ENCODE measurements around the gene COL26A1. TPM values are rescaled to one million over a fixed set of nuclear protein-coding genes. Genes with fewer than 3 reads are reported as not detected.

Gene COL26A1
- polyA plus RNA-seq, 1 donor (not counting 4 experiments of a cell fraction or from before 2014, with no cell fraction given) = not detected

- Histone ChIP-seq H3K27ac (ENCODE audit: control insufficient read depth, insufficient read depth, low read length) (no peak overlapping the region), H4K20me1 (ENCODE audit: control insufficient read depth, extremely low read depth, insufficient read depth, low read length) (no peaks in the 10 kb centered on the region), H3K4me3 (ENCODE audit: control insufficient read depth in 2 of 3, extremely low read depth in 1 of 3, insufficient read depth in 2 of 3, low read depth in 1 of 3, low read length in 3 of 3) (no peak overlapping the region), H3K9me1 (ENCODE audit: control insufficient read depth, extremely low read depth, insufficient read depth, low read length) (no peaks in the 10 kb centered on the region), H3K9me3 (ENCODE audit: control insufficient read depth, low read depth, low read length) (no peaks in the 10 kb centered on the region), H3K4me1 (ENCODE audit: control insufficient read depth, extremely low read depth, insufficient read depth, low read length) (no peaks in the 10 kb centered on the region), H2AFZ (ENCODE audit: control insufficient read depth, low read length) (no peak overlapping the region), H3K4me2 (ENCODE audit: control insufficient read depth, extremely low read depth, insufficient read depth, low read depth, low read length) (no peak overlapping the region), H3K9ac (ENCODE audit: control insufficient read depth, extremely low read depth, insufficient read depth, low read length) (no peak overlapping the region), H3K27me3 (ENCODE audit: control insufficient read depth, extremely low read depth, insufficient read depth, low read length) (peaks cover 4% of the 10 kb centered on the region), H3K79me2 (ENCODE audit: control insufficient read depth, insufficient read depth, low read length) (no peaks in the 10 kb centered on the region), H3K36me3 (ENCODE audit: control insufficient read depth in 2 of 2, extremely low read depth in 1 of 2, insufficient read depth in 2 of 2, low read length in 2 of 2) (no peaks in the 10 kb centered on the region)
- dilution Hi-C loops (cut with MboI; ENCODE audit: extremely low pct_ligation_motif_present, low sequenced_read_pairs) = no loop called here
- FAIRE-seq = no peak
- no peak for TF ChIP-seq CTCF (optimal IDR thresholded peaks at IDR 0.05 in 1 of 3, IDR thresholded peaks at IDR 0.05 in 1 of 3, conservative IDR thresholded peaks at IDR 0.05 in 1 of 3; ENCODE audit: extremely low read depth in 1 of 3, insufficient read depth in 2 of 3, low read length in 3 of 3)
- TF ChIP-seq EZH2 (IDR thresholded peaks at IDR 0.05; ENCODE audit: low read length) = no peak
- no peak for DNase-seq (ENCODE audit: low read depth, low spot score)
These were observed 226.4 kb downstream of the COL26A1 start for GRCh38 chr7:101589052-101589451.

- Histone ChIP-seq H3K27ac (ENCODE audit: control insufficient read depth, insufficient read depth, low read length) (no peak overlapping the region), H3K9ac (ENCODE audit: control insufficient read depth, extremely low read depth, insufficient read depth, low read length) (no peak overlapping the region)
These were observed 227.4 kb downstream of the COL26A1 start for GRCh38 chr7:101589976-101590662.

More at GRCh38 chr7:101589976-101590662, 227.4 kb downstream of the COL26A1 start:
- Histone ChIP-seq H2AFZ (ENCODE audit: control insufficient read depth, low read length) (no peak overlapping the region), H3K9me1 (ENCODE audit: control insufficient read depth, extremely low read depth, insufficient read depth, low read length) (no peaks in the 10 kb centered on the region), H3K9me3 (ENCODE audit: control insufficient read depth, low read depth, low read length) (no peaks in the 10 kb centered on the region), H3K4me1 (ENCODE audit: control insufficient read depth, extremely low read depth, insufficient read depth, low read length) (no peaks in the 10 kb centered on the region), H3K36me3 (ENCODE audit: control insufficient read depth in 2 of 2, extremely low read depth in 1 of 2, insufficient read depth in 2 of 2, low read length in 2 of 2) (no peaks in the 10 kb centered on the region), H3K27me3 (ENCODE audit: control insufficient read depth, extremely low read depth, insufficient read depth, low read length) (peaks cover 4% of the 10 kb centered on the region), H4K20me1 (ENCODE audit: control insufficient read depth, extremely low read depth, insufficient read depth, low read length) (no peaks in the 10 kb centered on the region), H3K79me2 (ENCODE audit: control insufficient read depth, insufficient read depth, low read length) (no peaks in the 10 kb centered on the region), H3K4me3 (ENCODE audit: control insufficient read depth in 2 of 3, extremely low read depth in 1 of 3, insufficient read depth in 2 of 3, low read depth in 1 of 3, low read length in 3 of 3) (no peak overlapping the region), H3K4me2 (ENCODE audit: control insufficient read depth, extremely low read depth, insufficient read depth, low read depth, low read length) (no peak overlapping the region)
- FAIRE-seq = no peak
- TF ChIP-seq CTCF (optimal IDR thresholded peaks at IDR 0.05 in 1 of 3, IDR thresholded peaks at IDR 0.05 in 1 of 3, conservative IDR thresholded peaks at IDR 0.05 in 1 of 3; ENCODE audit: extremely low read depth in 1 of 3, insufficient read depth in 2 of 3, low read length in 3 of 3) (no peak), EZH2 (IDR thresholded peaks at IDR 0.05; ENCODE audit: low read length) (no peak)
- no peak for DNase-seq (ENCODE audit: low read depth, low spot score)
- dilution Hi-C loops (cut with MboI; ENCODE audit: extremely low pct_ligation_motif_present, low sequenced_read_pairs) = no loop called here

Measured in keratinocyte (primary cell).